ENCODE data around the gene MESD.

MESD gene

GRCh38 chr15:81024265-81024872 lies 34.8 kb upstream of the MESD start:
- no peaks in the 10 kb centered on the region for H3K36me3 ChIP-seq (ENCODE audit: insufficient read depth, insufficient read length, low read length)
- peaks cover 14% of the 10 kb centered on the region for H3K9me3 ChIP-seq (ENCODE audit: insufficient read depth, low read length)
- no peaks in the 10 kb centered on the region for H3K27me3 ChIP-seq (ENCODE audit: insufficient read depth, insufficient read length)
- TF ChIP-seq SUZ12 (IDR thresholded peaks at IDR 0.05; ENCODE audit: extremely low read depth, insufficient read depth, insufficient read length) (no peak), YY1 (IDR thresholded peaks at IDR 0.05; ENCODE audit: insufficient read depth, insufficient read length) (no peak), ZNF274 (IDR thresholded peaks at IDR 0.05; ENCODE audit: low read depth, low read length) (no peak)
- no peak overlapping the region for H3K4me3 ChIP-seq (ENCODE audit: insufficient read length, low read depth)
- no peak overlapping the region for H3K9ac ChIP-seq (ENCODE audit: insufficient read length, low read depth)
- H3K4me1 ChIP-seq (ENCODE audit: insufficient read depth, insufficient read length) = peaks cover 3% of the 10 kb centered on the region
- DNase-seq (ENCODE audit: low read depth, low spot score) = no peak

GRCh38 chr15:81023483-81024264 lies 34.1 kb upstream of the MESD start:
- Histone ChIP-seq H3K36me3 (ENCODE audit: insufficient read depth, insufficient read length, low read length) (no peaks in the 10 kb centered on the region), H3K4me1 (ENCODE audit: insufficient read depth, insufficient read length) (peaks cover 3% of the 10 kb centered on the region), H3K27me3 (ENCODE audit: insufficient read depth, insufficient read length) (no peaks in the 10 kb centered on the region), H3K9me3 (ENCODE audit: insufficient read depth, low read length) (peaks cover 7% of the 10 kb centered on the region), H3K4me3 (ENCODE audit: insufficient read length, low read depth) (no peak overlapping the region), H3K9ac (ENCODE audit: insufficient read length, low read depth) (no peak overlapping the region)
- TF ChIP-seq YY1 (IDR thresholded peaks at IDR 0.05; ENCODE audit: insufficient read depth, insufficient read length) (no peak), SUZ12 (IDR thresholded peaks at IDR 0.05; ENCODE audit: extremely low read depth, insufficient read depth, insufficient read length) (no peak), ZNF274 (IDR thresholded peaks at IDR 0.05; ENCODE audit: low read depth, low read length) (no peak)
- DNase-seq (ENCODE audit: low read depth, low spot score) = no peak

GRCh38 chr15:81021321-81021720 lies 31.7 kb upstream of the MESD start:
- Histone ChIP-seq H3K36me3 (ENCODE audit: insufficient read depth, insufficient read length, low read length) (no peaks in the 10 kb centered on the region), H3K9me3 (ENCODE audit: insufficient read depth, low read length) (no peaks in the 10 kb centered on the region), H3K4me1 (ENCODE audit: insufficient read depth, insufficient read length) (peaks cover 3% of the 10 kb centered on the region), H3K4me3 (ENCODE audit: insufficient read length, low read depth) (no peak overlapping the region), H3K9ac (ENCODE audit: insufficient read length, low read depth) (no peak overlapping the region), H3K27me3 (ENCODE audit: insufficient read depth, insufficient read length) (no peaks in the 10 kb centered on the region)
- no peak for TF ChIP-seq ZNF274 (IDR thresholded peaks at IDR 0.05; ENCODE audit: low read depth, low read length)
- no peak for TF ChIP-seq YY1 (IDR thresholded peaks at IDR 0.05; ENCODE audit: insufficient read depth, insufficient read length)
- no peak for TF ChIP-seq SUZ12 (IDR thresholded peaks at IDR 0.05; ENCODE audit: extremely low read depth, insufficient read depth, insufficient read length)
- no peak for DNase-seq (ENCODE audit: low read depth, low spot score)

GRCh38 chr15:81018197-81018596 lies 28.6 kb upstream of the MESD start:
- no peak for TF ChIP-seq SUZ12 (IDR thresholded peaks at IDR 0.05; ENCODE audit: extremely low read depth, insufficient read depth, insufficient read length)
- no peak for TF ChIP-seq YY1 (IDR thresholded peaks at IDR 0.05; ENCODE audit: insufficient read depth, insufficient read length)
- TF ChIP-seq ZNF274 (IDR thresholded peaks at IDR 0.05; ENCODE audit: low read depth, low read length) = no peak
- Histone ChIP-seq H3K27me3 (ENCODE audit: insufficient read depth, insufficient read length) (no peaks in the 10 kb centered on the region), H3K4me3 (ENCODE audit: insufficient read length, low read depth) (no peak overlapping the region), H3K36me3 (ENCODE audit: insufficient read depth, insufficient read length, low read length) (no peaks in the 10 kb centered on the region), H3K9ac (ENCODE audit: insufficient read length, low read depth) (no peak overlapping the region), H3K4me1 (ENCODE audit: insufficient read depth, insufficient read length) (no peaks in the 10 kb centered on the region), H3K9me3 (ENCODE audit: insufficient read depth, low read length) (no peaks in the 10 kb centered on the region)
- DNase-seq (ENCODE audit: low read depth, low spot score) = no peak

GRCh38 chr15:81016489-81017068 lies 27.0 kb upstream of the MESD start:
- H3K9ac ChIP-seq (ENCODE audit: insufficient read length, low read depth) = no peak overlapping the region
- no peaks in the 10 kb centered on the region for H3K27me3 ChIP-seq (ENCODE audit: insufficient read depth, insufficient read length)
- H3K4me3 ChIP-seq (ENCODE audit: insufficient read length, low read depth) = no peak overlapping the region
- H3K4me1 ChIP-seq (ENCODE audit: insufficient read depth, insufficient read length) = no peaks in the 10 kb centered on the region
- TF ChIP-seq YY1 (IDR thresholded peaks at IDR 0.05; ENCODE audit: insufficient read depth, insufficient read length) (no peak), ZNF274 (IDR thresholded peaks at IDR 0.05; ENCODE audit: low read depth, low read length) (no peak), SUZ12 (IDR thresholded peaks at IDR 0.05; ENCODE audit: extremely low read depth, insufficient read depth, insufficient read length) (no peak)
- DNase-seq (ENCODE audit: low read depth, low spot score) = no peak
- no peaks in the 10 kb centered on the region for H3K36me3 ChIP-seq (ENCODE audit: insufficient read depth, insufficient read length, low read length)
- no peaks in the 10 kb centered on the region for H3K9me3 ChIP-seq (ENCODE audit: insufficient read depth, low read length)

GRCh38 chr15:81015621-81016488 lies 26.2 kb upstream of the MESD start:
- Histone ChIP-seq H3K9ac (ENCODE audit: insufficient read length, low read depth) (no peak overlapping the region), H3K9me3 (ENCODE audit: insufficient read depth, low read length) (no peaks in the 10 kb centered on the region), H3K27me3 (ENCODE audit: insufficient read depth, insufficient read length) (no peaks in the 10 kb centered on the region), H3K4me1 (ENCODE audit: insufficient read depth, insufficient read length) (no peaks in the 10 kb centered on the region), H3K4me3 (ENCODE audit: insufficient read length, low read depth) (no peak overlapping the region), H3K36me3 (ENCODE audit: insufficient read depth, insufficient read length, low read length) (no peaks in the 10 kb centered on the region)
- TF ChIP-seq ZNF274 (IDR thresholded peaks at IDR 0.05; ENCODE audit: low read depth, low read length) = no peak
- no peak for TF ChIP-seq SUZ12 (IDR thresholded peaks at IDR 0.05; ENCODE audit: extremely low read depth, insufficient read depth, insufficient read length)
- no peak for TF ChIP-seq YY1 (IDR thresholded peaks at IDR 0.05; ENCODE audit: insufficient read depth, insufficient read length)
- DNase-seq (ENCODE audit: low read depth, low spot score) = no peak

Measured in NT2/D1 (cell line).